Peyer's patch (tissue), 4 donors: ENCODE data around the gene SUPT4H1.

ENCODE experiments used
- POLR2A ChIP-seq, 2 donors: fragments of 450-650 bp; IDR thresholded peaks; one replicate each; pipeline ENCODE4 v1.5.1; 2017; ENCODE audit warnings: antibody characterized with exemption in 2 of 2, mild to moderate bottlenecking in 2 of 2, moderate library complexity in 2 of 2
- TF ChIP-seq, protein P1 (sequence below), 6 experiments: fragments of 450-650 bp in 4 of 6; fragments of 200-600 bp in 2 of 6; sonication (generic) in 1 of 6; IDR thresholded peaks; one replicate each; pipeline ENCODE4 v1.5.1; 2017 to 2019; ENCODE audit warnings: antibody characterized with exemption in 6 of 6, mild to moderate bottlenecking in 3 of 6, moderate library complexity in 1 of 6

GRCh38 chr17:58391302-58391984 is 39.4 kb upstream of the SUPT4H1 start:
- peak in 1 of 2 donors; percentile 55 for TF ChIP-seq POLR2A (IDR thresholded peaks at IDR 0.05)
- TF ChIP-seq, protein P1, sequence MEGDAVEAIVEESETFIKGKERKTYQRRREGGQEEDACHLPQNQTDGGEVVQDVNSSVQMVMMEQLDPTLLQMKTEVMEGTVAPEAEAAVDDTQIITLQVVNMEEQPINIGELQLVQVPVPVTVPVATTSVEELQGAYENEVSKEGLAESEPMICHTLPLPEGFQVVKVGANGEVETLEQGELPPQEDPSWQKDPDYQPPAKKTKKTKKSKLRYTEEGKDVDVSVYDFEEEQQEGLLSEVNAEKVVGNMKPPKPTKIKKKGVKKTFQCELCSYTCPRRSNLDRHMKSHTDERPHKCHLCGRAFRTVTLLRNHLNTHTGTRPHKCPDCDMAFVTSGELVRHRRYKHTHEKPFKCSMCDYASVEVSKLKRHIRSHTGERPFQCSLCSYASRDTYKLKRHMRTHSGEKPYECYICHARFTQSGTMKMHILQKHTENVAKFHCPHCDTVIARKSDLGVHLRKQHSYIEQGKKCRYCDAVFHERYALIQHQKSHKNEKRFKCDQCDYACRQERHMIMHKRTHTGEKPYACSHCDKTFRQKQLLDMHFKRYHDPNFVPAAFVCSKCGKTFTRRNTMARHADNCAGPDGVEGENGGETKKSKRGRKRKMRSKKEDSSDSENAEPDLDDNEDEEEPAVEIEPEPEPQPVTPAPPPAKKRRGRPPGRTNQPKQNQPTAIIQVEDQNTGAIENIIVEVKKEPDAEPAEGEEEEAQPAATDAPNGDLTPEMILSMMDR (IDR thresholded peaks at IDR 0.05): no peak
